Stimulated activated effector memory CD8-positive, alpha-beta T cell treated with anti-CD3 and anti-CD28 coated beads, Interleukin-12 subunit alpha, Interleukin-12 subunit beta, amount 100 ng/mL, for 72 hours (primary cell): ENCODE results near the gene ABCD3.
A peak's percentile ranks its signal among the peaks of the same experiment; 100 is the strongest.
"Not testable (repeated sequence)": the region's sequence is repeated elsewhere in the genome, so short reads cannot be mapped to it uniquely, and the experiment has no call there.

Experiments
- ATAC-seq: fragments of 150-1000 bp; cut with Tn5 transposase; 2 replicates; pipeline ENCODE4 v1.10.0; 2021
- DNase-seq, 2 donors: peaks; one replicate each; pipeline ENCODE4 v3.0.0; 2021 to 2022; ENCODE audit warnings: low spot score in 2 of 2
- H3K27ac Mint-ChIP-seq: one replicate; pipeline ENCODE4 v1.8.0; 2022; ENCODE audit warnings: mild to moderate bottlenecking, mixed read lengths
- H3K36me3 Mint-ChIP-seq: one replicate; pipeline ENCODE4 v1.8.0; 2022; ENCODE audit warnings: mild to moderate bottlenecking, mixed read lengths
- H3K4me1 Mint-ChIP-seq: one replicate; pipeline ENCODE4 v1.8.0; 2022; ENCODE audit warnings: mixed read lengths
- H3K4me3 Mint-ChIP-seq: one replicate; pipeline ENCODE4 v1.8.0; 2022; ENCODE audit warnings: mild to moderate bottlenecking, mixed read lengths
- H3K9me3 Mint-ChIP-seq: one replicate; pipeline ENCODE4 v1.8.0; 2022; ENCODE audit warnings: mixed read lengths

The ABCD3 gene

DNA sequence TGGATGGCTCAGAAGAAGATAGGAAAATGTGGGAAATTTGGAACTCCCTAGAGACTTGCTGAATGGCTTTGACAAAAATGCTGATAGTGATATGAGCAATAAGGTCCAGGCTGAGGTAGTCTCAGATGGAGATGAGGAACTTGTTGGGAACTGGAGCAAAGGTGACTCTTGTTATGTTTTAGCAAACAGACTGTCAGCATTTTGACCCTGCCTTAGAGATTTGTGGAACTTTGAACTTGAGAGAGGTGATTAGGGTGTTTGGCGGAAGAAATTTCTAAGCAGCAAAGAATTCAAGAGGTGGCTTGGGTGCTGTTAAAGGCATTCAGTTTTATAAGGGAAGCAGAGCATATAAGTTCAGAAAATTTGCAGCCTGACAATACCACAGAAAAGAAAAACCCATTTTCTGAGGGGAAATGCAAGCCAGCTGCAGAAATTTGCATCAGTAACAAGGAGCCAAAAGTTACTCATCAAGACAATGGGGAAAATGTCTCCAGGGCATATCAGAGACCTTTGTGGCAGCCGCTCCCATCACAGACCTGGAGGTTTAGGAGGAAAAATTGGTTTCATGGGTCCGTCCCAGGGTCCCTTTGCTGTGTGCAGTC lies 10.8 kb downstream of the ABCD3 start:
- not testable (repeated sequence) for DNase-seq, H3K9me3 Mint-ChIP-seq, ATAC-seq, H3K4me3 Mint-ChIP-seq, H3K36me3 Mint-ChIP-seq, H3K27ac Mint-ChIP-seq
- peaks cover 30% of the 10 kb centered on the region for H3K4me1 Mint-ChIP-seq

DNA sequence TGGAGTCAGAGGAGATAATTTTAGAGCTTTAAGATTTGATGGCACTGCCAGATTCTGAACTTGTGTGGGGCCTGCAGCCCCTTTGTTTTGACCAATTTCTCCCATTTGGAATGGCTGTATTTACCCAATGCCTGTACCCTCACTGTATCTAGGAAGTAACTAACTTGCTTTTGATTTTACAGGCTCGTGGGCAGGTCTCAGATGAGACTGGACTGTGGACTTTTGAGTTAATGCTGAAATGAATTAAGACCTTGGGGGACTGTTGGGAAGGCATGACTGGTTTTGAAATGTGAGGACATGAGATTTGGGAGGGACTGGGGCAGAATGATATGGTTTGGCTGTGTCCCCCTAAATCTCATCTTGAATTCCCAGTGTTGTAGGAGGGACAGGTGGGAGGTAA lies 11.9 kb downstream of the ABCD3 start:
- H3K27ac Mint-ChIP-seq, DNase-seq, H3K4me3 Mint-ChIP-seq, H3K36me3 Mint-ChIP-seq, H3K9me3 Mint-ChIP-seq, ATAC-seq: not testable (repeated sequence)
- H3K4me1 Mint-ChIP-seq = peaks cover 37% of the 10 kb centered on the region

DNA sequence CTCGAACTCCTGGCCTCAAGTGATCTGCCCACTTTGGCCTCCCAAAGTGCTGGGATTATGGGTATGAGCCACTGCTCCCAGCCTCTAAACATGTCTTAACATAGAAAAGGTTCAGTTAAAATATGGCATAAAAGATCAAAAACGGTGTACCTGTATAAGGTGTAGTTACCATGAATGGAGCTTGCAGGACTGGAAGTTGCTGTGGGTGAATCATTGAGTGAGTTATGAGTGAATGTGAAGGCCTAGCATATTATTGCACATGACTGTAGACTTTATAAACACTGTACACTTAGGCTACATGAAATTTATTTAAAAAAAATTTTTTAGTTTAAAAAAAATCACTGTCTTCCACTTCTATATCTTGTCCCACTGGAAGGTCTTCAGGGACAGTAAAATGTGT lies 15.7 kb downstream of the ABCD3 start:
- Mint-ChIP-seq H3K4me1 (peaks cover 33% of the 10 kb centered on the region), H3K27ac (no peak overlapping the region), H3K9me3 (no peaks in the 10 kb centered on the region), H3K4me3 (no peak overlapping the region), H3K36me3 (no peaks in the 10 kb centered on the region)
- ATAC-seq (no peak), DNase-seq (no peak)

DNA sequence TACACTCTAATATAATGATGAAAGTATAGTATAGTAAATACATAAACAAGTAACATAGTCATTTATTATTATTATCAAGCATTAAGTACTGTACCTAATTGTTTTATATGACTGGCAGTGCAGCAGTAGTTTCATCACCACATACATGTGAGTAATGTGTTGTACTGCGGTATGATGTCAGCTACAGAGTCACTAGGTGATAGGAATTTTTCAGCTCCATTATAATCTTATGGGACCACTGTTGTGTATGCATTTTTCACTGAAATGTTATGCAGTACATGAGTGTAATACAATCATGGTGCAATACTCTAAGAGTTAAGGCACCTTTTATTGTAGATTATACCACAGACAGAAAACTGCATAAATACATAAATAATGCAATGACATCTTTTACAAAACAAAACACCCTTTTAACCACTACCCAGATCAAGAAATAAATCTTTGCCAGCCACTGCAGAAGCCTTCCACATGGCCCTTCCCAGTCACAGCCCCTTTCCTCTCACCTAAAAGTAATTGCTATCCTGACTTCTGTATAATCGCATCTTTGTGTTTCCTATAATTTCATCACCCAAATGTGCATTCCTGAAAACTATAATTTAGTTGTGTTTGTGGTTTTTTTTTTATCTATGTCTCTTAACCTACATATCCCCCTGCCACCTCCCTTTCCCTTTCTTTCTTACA lies 16.3 kb downstream of the ABCD3 start:
- ATAC-seq (no peak), DNase-seq (no peak)
- Mint-ChIP-seq H3K9me3 (no peaks in the 10 kb centered on the region), H3K27ac (no peak overlapping the region), H3K4me1 (peaks cover 27% of the 10 kb centered on the region), H3K4me3 (no peak overlapping the region), H3K36me3 (no peaks in the 10 kb centered on the region)

DNA sequence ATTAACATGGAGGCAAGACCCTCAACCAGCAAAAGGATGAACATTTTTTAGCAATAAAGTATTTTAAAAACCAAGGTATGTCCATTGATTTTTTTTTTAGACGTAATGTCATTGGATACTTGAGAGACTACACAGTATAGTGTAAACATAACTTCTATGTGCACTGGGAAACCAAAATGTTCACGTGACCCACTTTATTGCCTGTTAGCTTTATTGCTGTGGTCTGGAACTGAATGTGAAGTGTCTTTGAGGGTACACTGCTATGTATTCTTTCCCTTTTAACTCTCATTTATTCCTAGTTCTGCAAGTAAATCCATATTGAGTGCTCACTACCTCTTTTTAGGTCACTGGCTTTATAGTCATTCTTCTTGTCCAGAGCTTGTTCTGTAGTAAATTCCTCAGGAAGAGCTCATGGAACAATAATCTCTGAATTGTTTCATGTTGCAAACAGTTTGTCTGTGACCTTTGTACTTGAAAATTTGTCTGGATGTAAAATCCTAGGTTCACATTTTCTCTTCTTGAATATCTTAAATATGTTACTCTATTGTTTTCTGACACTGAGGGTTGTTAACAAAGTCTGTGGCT lies 20.6 kb downstream of the ABCD3 start:
- Mint-ChIP-seq H3K4me3 (no peak overlapping the region), H3K36me3 (no peaks in the 10 kb centered on the region), H3K27ac (no peak overlapping the region), H3K4me1 (peaks cover 34% of the 10 kb centered on the region), H3K9me3 (peaks cover 12% of the 10 kb centered on the region)
- ATAC-seq = no peak
- no peak for DNase-seq

DNA sequence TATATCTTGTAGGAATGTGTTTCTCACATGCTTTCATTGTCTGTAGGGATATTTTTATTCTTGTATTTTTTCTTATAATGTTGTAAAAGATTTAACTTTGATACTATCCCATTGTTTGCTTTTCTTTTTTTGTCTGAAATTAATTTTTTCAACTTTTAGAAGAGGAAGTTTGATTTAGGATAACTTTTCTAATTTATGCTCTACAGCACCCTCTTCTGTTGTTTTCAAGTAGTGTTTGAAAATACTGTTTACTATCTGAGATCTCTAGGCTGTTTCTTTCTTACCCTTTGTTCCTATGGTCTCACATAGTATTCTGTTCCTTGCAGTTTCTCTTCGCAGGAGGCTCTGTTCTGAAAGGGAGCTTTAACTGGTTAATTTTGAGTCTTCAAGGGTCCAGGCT lies 21.9 kb downstream of the ABCD3 start:
- ATAC-seq (no peak), DNase-seq (no peak)
- Mint-ChIP-seq H3K27ac (no peak overlapping the region), H3K9me3 (peaks cover 13% of the 10 kb centered on the region), H3K4me3 (no peak overlapping the region), H3K4me1 (peaks cover 27% of the 10 kb centered on the region), H3K36me3 (no peaks in the 10 kb centered on the region)

DNA sequence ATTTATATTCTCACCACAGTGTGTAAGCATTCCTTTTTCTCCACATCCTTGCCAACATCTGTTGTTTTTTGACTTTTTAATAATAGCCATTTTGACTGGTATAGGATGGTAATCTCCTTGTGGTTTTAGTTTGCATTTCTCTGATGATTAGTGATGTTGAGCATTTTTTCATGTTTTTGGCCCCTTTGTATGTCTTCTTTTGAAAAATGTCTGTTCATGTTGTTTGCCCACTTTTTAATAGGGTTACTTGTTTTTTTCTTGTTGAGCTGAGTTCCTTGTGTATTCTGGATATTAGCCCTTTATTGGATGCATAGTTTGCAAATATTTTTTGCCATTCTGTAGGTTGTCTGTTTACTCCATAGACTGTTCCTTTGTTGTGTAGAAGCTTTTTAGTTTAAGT lies 24.9 kb downstream of the ABCD3 start:
- not testable (repeated sequence) for H3K27ac Mint-ChIP-seq, H3K36me3 Mint-ChIP-seq

DNA sequence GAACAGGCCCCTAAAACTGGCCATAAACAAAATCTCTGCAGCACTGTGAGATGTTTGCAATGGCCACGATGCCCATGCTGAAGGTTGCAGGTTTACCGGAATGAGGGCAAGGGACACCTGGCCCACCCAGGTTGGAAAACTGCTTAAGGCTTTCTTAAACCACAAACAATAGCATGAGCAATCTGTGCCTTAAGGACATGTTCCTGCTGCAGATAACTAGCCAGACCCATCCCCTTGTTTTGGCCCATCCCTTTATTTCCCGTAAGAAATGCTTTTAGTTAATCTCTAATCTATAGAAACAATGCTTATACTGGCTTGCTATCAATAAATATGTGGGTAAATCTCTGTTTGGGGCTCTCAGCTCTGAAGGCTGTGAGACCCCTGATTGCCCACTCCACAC lies 26.6 kb downstream of the ABCD3 start:
- not testable (repeated sequence) for ATAC-seq, H3K27ac Mint-ChIP-seq, DNase-seq, H3K36me3 Mint-ChIP-seq, H3K4me3 Mint-ChIP-seq
- H3K4me1 Mint-ChIP-seq = peaks cover 19% of the 10 kb centered on the region
- H3K9me3 Mint-ChIP-seq = peaks cover 33% of the 10 kb centered on the region

More for the DNA sequence above, 24.9 kb downstream of the ABCD3 start:
- peaks cover 19% of the 10 kb centered on the region for H3K4me1 Mint-ChIP-seq
- not testable (repeated sequence) for H3K4me3 Mint-ChIP-seq, ATAC-seq, DNase-seq
- peaks cover 21% of the 10 kb centered on the region for H3K9me3 Mint-ChIP-seq

DNA sequence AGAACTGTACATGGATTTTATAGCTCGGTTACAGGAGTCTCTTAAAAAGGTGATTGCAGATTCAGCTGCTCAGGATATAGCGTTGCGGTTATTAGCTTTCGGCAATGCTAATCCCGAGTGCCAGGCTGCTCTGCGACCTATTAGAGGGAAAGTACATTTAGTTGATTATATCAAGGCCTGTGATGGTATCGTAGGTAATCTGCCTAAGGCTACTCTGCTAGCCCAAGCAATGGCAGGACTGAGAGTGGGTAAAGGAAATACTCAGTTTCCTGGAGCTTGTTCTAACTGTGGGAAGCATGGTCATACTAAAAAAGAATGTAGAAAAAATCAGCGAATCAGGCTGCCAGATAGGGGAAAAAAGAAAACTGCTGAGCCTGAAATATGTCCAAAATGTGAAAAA lies 27.5 kb downstream of the ABCD3 start:
- not testable (repeated sequence) for DNase-seq, ATAC-seq, H3K36me3 Mint-ChIP-seq, H3K27ac Mint-ChIP-seq, H3K4me3 Mint-ChIP-seq
- peaks cover 35% of the 10 kb centered on the region for H3K9me3 Mint-ChIP-seq
- peaks cover 14% of the 10 kb centered on the region for H3K4me1 Mint-ChIP-seq

DNA sequence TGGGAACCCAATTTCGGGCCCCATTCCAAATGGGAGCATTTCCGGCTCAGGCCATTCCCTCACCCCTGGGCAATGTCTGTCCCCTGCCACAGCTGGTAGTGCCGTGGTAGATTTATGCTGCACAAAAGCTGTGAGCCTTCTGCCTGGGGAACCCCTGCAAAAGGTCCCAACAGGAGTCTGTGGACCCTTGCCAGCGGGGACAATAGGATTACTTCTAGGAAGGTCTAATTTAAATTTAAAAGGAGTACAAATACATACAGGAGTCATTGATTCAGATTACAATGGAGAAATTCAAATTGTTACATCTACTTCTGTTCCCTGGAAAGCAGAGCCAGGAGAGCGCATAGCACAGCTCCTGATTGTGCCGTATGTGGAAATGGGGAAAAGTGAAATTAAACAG lies 28.0 kb downstream of the ABCD3 start:
- Mint-ChIP-seq H3K4me1 (peaks cover 13% of the 10 kb centered on the region), H3K9me3 (peaks cover 36% of the 10 kb centered on the region)
- not testable (repeated sequence) for ATAC-seq, H3K27ac Mint-ChIP-seq, H3K36me3 Mint-ChIP-seq, H3K4me3 Mint-ChIP-seq, DNase-seq

DNA sequence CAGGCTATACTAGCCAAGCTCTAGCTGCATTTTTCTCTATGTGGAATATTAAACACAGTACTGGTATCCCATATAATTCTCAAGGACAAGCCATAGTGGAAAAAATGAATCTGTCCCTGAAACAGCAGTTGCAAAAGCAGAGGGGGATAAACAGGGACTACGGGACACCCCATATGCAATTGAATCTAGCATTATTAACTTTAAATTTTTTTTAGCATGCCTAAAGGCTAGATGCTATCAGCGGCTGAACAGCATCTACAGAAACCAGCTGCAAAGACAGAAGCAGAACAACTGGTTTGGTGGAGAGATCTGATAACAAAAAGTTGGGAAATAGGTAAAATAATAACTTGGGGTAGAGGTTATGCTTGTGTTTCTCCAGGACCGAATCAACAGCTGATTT lies 30.6 kb downstream of the ABCD3 start:
- H3K27ac Mint-ChIP-seq, DNase-seq, H3K4me3 Mint-ChIP-seq, ATAC-seq, H3K4me1 Mint-ChIP-seq: not testable (repeated sequence)
- peaks cover 12% of the 10 kb centered on the region for H3K36me3 Mint-ChIP-seq
- H3K9me3 Mint-ChIP-seq = peaks cover 31% of the 10 kb centered on the region

DNA sequence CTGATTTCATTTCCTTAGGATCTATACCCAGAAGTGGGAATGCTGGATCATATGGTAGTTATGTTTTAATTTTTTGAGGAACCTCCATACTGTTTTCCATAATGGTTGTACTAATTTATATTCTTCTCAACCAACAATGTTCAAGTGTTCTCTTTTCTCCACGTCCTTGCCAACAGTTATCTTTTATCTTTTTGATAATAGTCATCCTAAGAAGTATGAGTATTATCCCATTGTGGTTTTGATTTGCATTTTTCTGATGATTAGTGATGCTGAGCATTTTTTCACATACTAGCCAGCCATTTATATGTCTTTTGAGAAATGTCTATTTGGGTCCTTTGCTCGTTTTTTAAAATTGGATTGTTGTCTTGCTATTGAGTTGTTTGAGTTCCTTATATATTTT lies 38.5 kb downstream of the ABCD3 start:
- Mint-ChIP-seq H3K9me3 (peaks cover 9% of the 10 kb centered on the region), H3K27ac (no peak overlapping the region), H3K36me3 (peaks cover 9% of the 10 kb centered on the region), H3K4me3 (no peak overlapping the region), H3K4me1 (no peaks in the 10 kb centered on the region)
- DNase-seq (no peak), ATAC-seq (no peak)

DNA sequence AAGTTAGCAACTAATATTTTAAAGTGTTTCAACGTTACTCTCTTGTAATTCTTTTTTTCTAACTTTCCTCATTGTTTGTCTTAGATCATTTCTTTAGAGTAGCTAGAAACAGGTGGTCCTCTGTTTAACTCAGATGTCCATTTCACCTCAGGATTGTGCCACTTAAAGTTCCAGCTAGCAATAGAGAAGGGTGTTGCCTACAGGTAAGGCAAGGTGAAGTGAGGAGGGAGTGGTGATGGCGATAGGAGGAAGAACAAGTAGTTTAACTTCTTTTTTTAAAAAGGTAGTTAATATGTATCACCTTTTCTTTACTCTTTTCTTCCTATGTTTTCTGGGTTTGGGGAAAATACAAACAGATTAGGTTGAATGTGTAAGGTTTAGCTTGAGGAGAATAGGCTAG lies 44.4 kb downstream of the ABCD3 start:
- Mint-ChIP-seq H3K4me3 (no peak overlapping the region), H3K4me1 (no peaks in the 10 kb centered on the region), H3K36me3 (peaks cover 23% of the 10 kb centered on the region), H3K27ac (peak overlapping the region; percentile 27), H3K9me3 (no peaks in the 10 kb centered on the region)
- DNase-seq = no peak
- ATAC-seq = no peak

DNA sequence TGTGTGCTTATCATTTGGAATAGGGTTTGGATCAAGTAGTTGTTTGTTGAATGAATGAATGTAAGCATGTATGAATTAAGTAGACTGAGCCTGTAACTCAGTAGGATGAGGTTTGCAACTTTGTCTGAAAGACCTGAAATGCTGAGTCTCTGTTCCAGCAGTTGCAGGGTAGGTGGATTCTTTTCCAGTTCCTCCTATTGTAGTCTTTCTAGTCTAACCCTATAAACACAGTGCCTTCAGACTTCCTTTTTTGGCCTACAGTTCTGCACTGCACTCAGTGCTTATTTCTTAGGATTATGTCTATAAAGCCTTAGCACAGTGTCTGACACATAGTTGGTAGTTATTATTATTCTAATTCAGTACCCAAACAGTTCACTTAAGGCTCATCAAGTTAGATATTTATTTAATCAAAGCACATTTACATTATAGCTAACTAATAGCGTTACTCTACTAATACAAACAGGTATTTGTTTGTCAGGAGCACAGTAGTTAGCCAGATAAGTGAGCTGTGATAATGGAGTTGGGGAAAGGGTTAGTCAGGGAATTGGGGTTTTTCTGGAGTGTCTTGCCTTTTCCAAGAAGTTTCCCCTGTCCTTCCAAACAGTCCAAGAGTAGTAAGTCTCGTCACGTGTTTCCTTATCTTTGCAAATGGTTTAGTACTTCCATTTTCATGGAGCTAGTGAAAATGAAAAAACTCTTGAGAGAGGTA lies 45.0 kb downstream of the ABCD3 start:
- H3K4me3 Mint-ChIP-seq = no peak overlapping the region
- no peak for DNase-seq
- no peaks in the 10 kb centered on the region for H3K4me1 Mint-ChIP-seq
- peak overlapping the region; percentile 27 for H3K27ac Mint-ChIP-seq
- no peaks in the 10 kb centered on the region for H3K9me3 Mint-ChIP-seq
- no peak for ATAC-seq
- H3K36me3 Mint-ChIP-seq = peaks cover 23% of the 10 kb centered on the region

DNA sequence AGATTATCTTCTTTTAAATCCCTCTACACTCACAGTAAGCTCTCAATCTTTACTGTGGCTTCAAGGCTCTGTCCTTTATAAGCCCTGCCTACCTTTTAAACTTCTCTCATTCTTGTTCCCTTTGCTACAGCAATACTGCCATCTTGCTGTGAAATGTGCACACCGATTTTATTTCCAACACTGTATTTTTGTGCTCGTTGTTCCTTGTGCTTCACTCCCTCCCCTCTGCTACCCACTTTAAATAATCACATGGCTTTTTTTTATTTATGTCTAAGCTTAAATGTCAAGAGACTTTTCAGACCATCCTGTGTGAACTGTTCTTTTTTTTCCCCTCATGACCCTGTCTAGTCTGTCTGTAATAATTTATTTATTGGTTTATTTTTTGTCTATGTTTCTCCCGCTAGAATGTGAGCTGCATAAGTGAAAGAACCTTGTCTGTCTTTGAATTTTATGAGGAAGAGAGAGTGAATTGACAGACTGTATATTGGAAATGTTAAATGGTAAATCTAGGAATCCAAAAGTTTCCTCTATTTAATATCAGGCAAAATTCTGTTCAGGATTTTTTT lies 45.7 kb downstream of the ABCD3 start:
- DNase-seq (no peak), ATAC-seq (no peak)
- Mint-ChIP-seq H3K27ac (no peak overlapping the region), H3K4me3 (no peak overlapping the region), H3K4me1 (no peaks in the 10 kb centered on the region), H3K36me3 (peaks cover 23% of the 10 kb centered on the region), H3K9me3 (no peaks in the 10 kb centered on the region)
